IMR-90 (cell line): Measurements from ENCODE around the gene TMEM184C. TPM values are rescaled to one million over a fixed set of nuclear protein-coding genes. Genes with fewer than 3 reads are reported as not detected.

Source experiments
- ATAC-seq: fragments of 200-7000 bp; cut with Tn5 transposase; 2 replicates; pipeline ENCODE4 v1.9.1; 2020; ENCODE audit warnings: low read depth, mild to moderate bottlenecking, moderate library complexity
- BruUV-seq: library from RNA; stranded (reverse); fragments of 400-500 nt; replicated peaks from 2 replicates; lab custom pipeline; 2021; lab: Mats Ljungman, UMichigan
- CTCF ChIA-PET: fragments of 300-600 bp; formaldehyde crosslinking; extraction: SDS; loops from one replicate; lab custom pipeline; 2021; ENCODE audit warnings: antibody characterized with exemption; lab: Yijun Ruan, JAX
- POLR2A ChIA-PET: fragments of 300-600 bp; sonication (Branson Sonifier 250); formaldehyde crosslinking; loops from one replicate; lab custom pipeline; 2022; ENCODE audit warnings: antibody characterized with exemption; ENCODE audit not compliant: unreplicated experiment; lab: Charles Lee
- DNase-seq: peaks from one replicate; pipeline ENCODE4 v3.0.0; 2013
- H2AFZ ChIP-seq: replicated peaks from 2 replicates; pipeline ENCODE3; 2013; ENCODE audit warnings: low read length, mild to moderate bottlenecking; ENCODE audit not compliant: poor library complexity
- H2AK5ac ChIP-seq: 2 replicates; pipeline ENCODE4 v1.6.1; 2013; ENCODE audit warnings: low read depth, low read length, inconsistent platforms
- H2AK9ac ChIP-seq: replicated peaks from 2 replicates; pipeline ENCODE3; 2013; ENCODE audit warnings: mild to moderate bottlenecking, low read depth, low read length, moderate library complexity; ENCODE audit not compliant: poor library complexity
- H2BK120ac ChIP-seq: 2 replicates; pipeline ENCODE4 v1.6.1; 2013; ENCODE audit warnings: low read depth, low read length, inconsistent platforms
- H2BK15ac ChIP-seq: 3 replicates; pipeline ENCODE4 v1.6.1; 2013; ENCODE audit warnings: low read depth, low read length, inconsistent platforms
- H2BK20ac ChIP-seq: 2 replicates; pipeline ENCODE4 v1.6.1; 2013; ENCODE audit warnings: low read depth, mild to moderate bottlenecking, inconsistent platforms, low read length, moderate library complexity
- H2BK5ac ChIP-seq: 2 replicates; pipeline ENCODE4 v1.6.1; 2013; ENCODE audit warnings: mild to moderate bottlenecking, low read depth, low read length, inconsistent platforms; ENCODE audit not compliant: poor library complexity, severe bottlenecking
- H3K14ac ChIP-seq: replicated peaks from 2 replicates; pipeline ENCODE4 v1.6.1; 2013; ENCODE audit warnings: low read depth, low read length, inconsistent platforms
- H3K18ac ChIP-seq: 2 replicates; pipeline ENCODE4 v1.6.1; 2013; ENCODE audit warnings: low read depth, low read length, control low read depth
- H3K23ac ChIP-seq: 2 replicates; pipeline ENCODE4 v1.6.1; 2013; ENCODE audit warnings: low read depth, low read length, inconsistent platforms
- H3K27ac ChIP-seq: 2 replicates; pipeline ENCODE4 v1.5.1; 2013; ENCODE audit warnings: mild to moderate bottlenecking, control low read depth, low read length; ENCODE audit not compliant: insufficient read depth
- H3K27me3 ChIP-seq: 2 replicates; pipeline ENCODE4 v1.6.1; 2013; ENCODE audit warnings: low read length; ENCODE audit not compliant: control insufficient read depth, insufficient read depth
- H3K36me3 ChIP-seq: 2 replicates; pipeline ENCODE4 v1.6.1; 2013; ENCODE audit warnings: low read length, mixed read lengths; ENCODE audit not compliant: control insufficient read depth, insufficient read depth
- H3K4ac ChIP-seq: 2 replicates; pipeline ENCODE4 v1.6.1; 2013; ENCODE audit warnings: low read depth, low read length, inconsistent platforms
- H3K4me1 ChIP-seq: 2 replicates; pipeline ENCODE4 v1.6.1; 2013; ENCODE audit warnings: low read length, mixed read lengths; ENCODE audit not compliant: control insufficient read depth, insufficient read depth
- H3K4me2 ChIP-seq: 2 replicates; pipeline ENCODE4 v1.6.1; 2013; ENCODE audit warnings: low read depth, mild to moderate bottlenecking, control low read depth, low read length, moderate library complexity
- H3K4me3 ChIP-seq: 2 replicates; pipeline ENCODE4 v1.5.1; 2013; ENCODE audit warnings: low read depth, mild to moderate bottlenecking, control low read depth, low read length, moderate library complexity; ENCODE audit not compliant: insufficient read depth
- H3K56ac ChIP-seq: 2 replicates; pipeline ENCODE4 v1.6.1; 2013; ENCODE audit warnings: low read length, inconsistent platforms; ENCODE audit not compliant: insufficient read depth; ENCODE audit errors: extremely low read depth
- H3K79me1 ChIP-seq, 2 experiments: 2 replicates each; pipeline ENCODE4 v1.6.1; 2013; ENCODE audit warnings: low read length in 2 of 2, inconsistent platforms in 1 of 2, low read depth in 1 of 2
- H3K9ac ChIP-seq: 2 replicates; pipeline ENCODE4 v1.6.1; 2013; ENCODE audit warnings: low read depth, low read length, control low read depth
- H3K9me1 ChIP-seq: 2 replicates; pipeline ENCODE4 v1.6.1; 2013; ENCODE audit warnings: low read length, inconsistent platforms; ENCODE audit not compliant: insufficient read depth
- H3K9me3 ChIP-seq: 2 replicates; pipeline ENCODE4 v1.6.1; 2013; ENCODE audit warnings: low read length; ENCODE audit not compliant: control insufficient read depth, insufficient read depth
- H4K20me1 ChIP-seq: 2 replicates; pipeline ENCODE4 v1.6.1; 2013; ENCODE audit warnings: low read length, inconsistent platforms; ENCODE audit not compliant: insufficient read depth
- H4K5ac ChIP-seq: 2 replicates; pipeline ENCODE4 v1.6.1; 2013; ENCODE audit warnings: mild to moderate bottlenecking, low read depth, low read length, control low read depth
- H4K8ac ChIP-seq, 2 experiments: 2 replicates each; pipeline ENCODE4 v1.6.1; 2013; ENCODE audit warnings: low read depth in 2 of 2, low read length in 2 of 2, control low read depth in 1 of 2, inconsistent platforms in 1 of 2
- H4K91ac ChIP-seq: 2 replicates; pipeline ENCODE4 v1.6.1; 2013; ENCODE audit warnings: low read depth, low read length, inconsistent platforms; ENCODE audit not compliant: insufficient read depth
- BHLHE40 ChIP-seq: fragments of 150-350 bp; IDR thresholded peaks from 2 replicates; pipeline ENCODE4 v1.6.1; 2016; ENCODE audit warnings: mild to moderate bottlenecking, low read depth, low read length
- CEBPB ChIP-seq: IDR thresholded peaks from 2 replicates; pipeline ENCODE4 v1.6.1; 2012; ENCODE audit warnings: low read depth, low read length, improper control_type of control experiment
- CHD1 ChIP-seq: IDR thresholded peaks from 2 replicates; pipeline ENCODE4 v1.6.1; 2012; ENCODE audit warnings: low read depth, low read length, improper control_type of control experiment
- CTCF ChIP-seq: conservative IDR thresholded peaks from 2 replicates; pipeline ENCODE4 v1.5.1; 2012; ENCODE audit warnings: mild to moderate bottlenecking, low read depth, low read length, improper control_type of control experiment
- ELK1 ChIP-seq: fragments of 150-350 bp; IDR thresholded peaks from 2 replicates; pipeline ENCODE4 v1.6.1; 2016; ENCODE audit warnings: low read depth, mild to moderate bottlenecking, low read length, moderate library complexity, borderline replicate concordance
- FOS ChIP-seq: fragments of 150-350 bp; IDR thresholded peaks from 2 replicates; pipeline ENCODE4 v1.6.1; 2016; ENCODE audit warnings: low read depth, low read length
- MAFK ChIP-seq: IDR thresholded peaks from 2 replicates; pipeline ENCODE4 v1.6.1; 2012; ENCODE audit warnings: low read depth, low read length, improper control_type of control experiment
- MAZ ChIP-seq: IDR thresholded peaks from 2 replicates; pipeline ENCODE4 v1.6.1; 2012; ENCODE audit warnings: low read depth, mild to moderate bottlenecking, low read length, improper control_type of control experiment, moderate library complexity, borderline replicate concordance
- MXI1 ChIP-seq: IDR thresholded peaks from 2 replicates; pipeline ENCODE4 v1.6.1; 2012; ENCODE audit warnings: low read depth, mild to moderate bottlenecking, low read length, moderate library complexity, borderline replicate concordance
- NFE2L2 ChIP-seq: fragments of 150-350 bp; IDR thresholded peaks from 2 replicates; pipeline ENCODE4 v1.6.1; 2016; ENCODE audit warnings: low read depth, mild to moderate bottlenecking, low read length
- POLR2A ChIP-seq: IDR thresholded peaks from 2 replicates; pipeline ENCODE4 v1.6.1; 2012; ENCODE audit warnings: mild to moderate bottlenecking, low read depth, low read length
- RAD21 ChIP-seq: IDR thresholded peaks from 2 replicates; pipeline ENCODE4 v1.6.1; 2012; ENCODE audit warnings: low read length, improper control_type of control experiment
- RCOR1 ChIP-seq: IDR thresholded peaks from 2 replicates; pipeline ENCODE4 v1.6.1; 2012; ENCODE audit warnings: mild to moderate bottlenecking, low read length, improper control_type of control experiment; ENCODE audit not compliant: insufficient replicate concordance
- RFX5 ChIP-seq: IDR thresholded peaks from 2 replicates; pipeline ENCODE4 v1.8.0; 2012; ENCODE audit warnings: low read depth, mild to moderate bottlenecking, low read length, moderate library complexity
- SMC3 ChIP-seq: fragments of 150-350 bp; IDR thresholded peaks from 2 replicates; pipeline ENCODE4 v1.6.1; 2016; ENCODE audit warnings: low read depth, mild to moderate bottlenecking, antibody characterized with exemption, low read length, moderate library complexity
- WGBS, 2 experiments: methylation state at CpG; one replicate each; pipeline versions ENCODE4 v1.1.5 to v1.1.7; 2013; ENCODE audit warnings: missing lambda C conversion rate in 2 of 2; ENCODE audit not compliant: insufficient read length in 1 of 2; ENCODE audit errors: extremely low coverage in 2 of 2; 5-methylcytosine and 5-hydroxymethylcytosine counted together
- dilution Hi-C: fragments of 300-500 bp; cut with HindIII; formaldehyde crosslinking; loops from one replicate; pipeline ENCODE4 v1.14.3; 2018; ENCODE audit warnings: low sequenced_read_pairs; ENCODE audit not compliant: unreplicated experiment
- in situ Hi-C: fragments of 300-500 bp; cut with MboI; formaldehyde crosslinking; loops from 3 replicates; pipeline ENCODE4 v1.14.3; 2019; ENCODE audit warnings: low sequenced_read_pairs, inconsistent platforms, mixed read lengths
- intact Hi-C: fragments of 100-400 bp; cut with micrococcal nuclease; formaldehyde crosslinking; loops from 2 replicates; pipeline ENCODE4 v1.10.0; 2022
- polyA plus RNA-seq, 3 experiments: library from polyadenylated mRNA; depleted of rRNA; stranded (reverse); fragments of >200 nt; gene quantifications; 2 replicates each; pipeline ENCODE4 v1.2.3, GENCODE V29; 2012; ENCODE audit warnings: low replicate concordance in 1 of 3
- total RNA-seq: library from RNA; depleted of rRNA; stranded (reverse); fragments of >200 nt; gene quantifications from 2 replicates; pipeline ENCODE4 v1.2.3, GENCODE V29; 2012
- TF ChIP-seq, protein P1 (sequence below): fragments of 150-350 bp; IDR thresholded peaks from 2 replicates; pipeline ENCODE4 v1.6.1; 2017; ENCODE audit warnings: mild to moderate bottlenecking, antibody characterized with exemption, low read length, low read depth

TMEM184C gene
- total and polyA plus RNA-seq, 2 of the 4 experiments (the other 2 are of a cell fraction) = 17.4 to 67.6 TPM

- TF ChIP-seq MAZ (no peak), POLR2A (no peak), ELK1 (no peak), FOS (no peak), CHD1 (no peak), RAD21 (no peak), BHLHE40 (no peak), RFX5 (no peak), RCOR1 (no peak), SMC3 (no peak), NFE2L2 (no peak), MXI1 (no peak), CEBPB (no peak), CTCF (no peak), MAFK (no peak)
- TF ChIP-seq, protein P1, sequence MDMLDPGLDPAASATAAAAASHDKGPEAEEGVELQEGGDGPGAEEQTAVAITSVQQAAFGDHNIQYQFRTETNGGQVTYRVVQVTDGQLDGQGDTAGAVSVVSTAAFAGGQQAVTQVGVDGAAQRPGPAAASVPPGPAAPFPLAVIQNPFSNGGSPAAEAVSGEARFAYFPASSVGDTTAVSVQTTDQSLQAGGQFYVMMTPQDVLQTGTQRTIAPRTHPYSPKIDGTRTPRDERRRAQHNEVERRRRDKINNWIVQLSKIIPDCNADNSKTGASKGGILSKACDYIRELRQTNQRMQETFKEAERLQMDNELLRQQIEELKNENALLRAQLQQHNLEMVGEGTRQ = no peak
- Histone ChIP-seq H4K8ac (no peak overlapping the region), H3K4me3 (no peak overlapping the region), H2AK5ac (no peak overlapping the region), H3K36me3 (no peaks in the 10 kb centered on the region), H4K5ac (no peak overlapping the region), H3K79me1 (peaks cover 0 to 4% of the 10 kb centered on the region in 2 experiments; a peak in 1 of 4 replicates), H2BK120ac (no peak overlapping the region), H3K9me1 (peaks cover 6% of the 10 kb centered on the region), H3K14ac (no peak overlapping the region), H2AFZ (no peak overlapping the region), H3K4ac (no peak overlapping the region), H2BK5ac (no peak overlapping the region), H2BK15ac (no peak overlapping the region), H3K9ac (no peak overlapping the region), H4K20me1 (no peaks in the 10 kb centered on the region), H3K27ac (no peak overlapping the region), H4K91ac (0 out of 2 replicates have a peak overlapping the region, but pooled peaks have one; percentile 23), H3K4me1 (peaks cover 17% of the 10 kb centered on the region), H3K9me3 (no peaks in the 10 kb centered on the region), H3K23ac (no peak overlapping the region), H3K56ac (no peak overlapping the region), H2BK20ac (no peak overlapping the region), H3K4me2 (no peak overlapping the region), H3K18ac (no peak overlapping the region), H3K27me3 (no peaks in the 10 kb centered on the region), H2AK9ac (no peak overlapping the region)
- intact Hi-C loops = no loop called here
- in situ Hi-C loops = loop anchor here (5.0 to 25.0 kb wide), 4 partner anchors 437 to 1257 kb away; no protein-coding TSS in a partner anchor
- BruUV-seq = no TSS peak
- 100% methylated on average over 1 of the region's 2 CpGs; no CpG with 5 or more reads in 1 of the 2 experiments for WGBS, 2 experiments
- dilution Hi-C loops = no loop called here
- CTCF ChIA-PET = interaction anchor here (1.2 kb wide), 1 partner anchor 272 kb away, joined by 5 read pairs; no protein-coding TSS in a partner anchor
- POLR2A ChIA-PET = no interaction called here
- no peak for ATAC-seq
- DNase-seq = no peak
These were observed 22.6 kb upstream of the TMEM184C start for GRCh38 chr4:147594578-147594977.
